OCI-LY7 (cell line): ENCODE measurements around the gene KAZN. TPM values are rescaled to one million over a fixed set of nuclear protein-coding genes. Genes with fewer than 3 reads are reported as not detected.

ENCODE experiments used
- BruUV-seq: library from RNA; stranded (reverse); fragments of 400-500 nt; replicated peaks from 2 replicates; lab custom pipeline; 2021; lab: Mats Ljungman, UMichigan
- CTCF ChIA-PET: fragments of 300-600 bp; sonication (Branson Sonifier 250); formaldehyde crosslinking; loops from one replicate; lab custom pipeline; 2022; ENCODE audit warnings: antibody characterized with exemption; ENCODE audit not compliant: unreplicated experiment; lab: Charles Lee
- POLR2A ChIA-PET: fragments of 300-600 bp; sonication (Branson Sonifier 250); formaldehyde crosslinking; loops from one replicate; lab custom pipeline; 2022; ENCODE audit warnings: antibody characterized with exemption; lab: Charles Lee
- DNase-seq: peaks from one replicate; pipeline ENCODE4 v3.0.0-alpha.2; 2015; ENCODE audit warnings: low spot score
- H2AFZ ChIP-seq: fragments of 200-600 bp; sonication (generic), shearing (Covaris generic); 2 replicates; pipeline ENCODE4 v1.6.1; 2014; ENCODE audit warnings: mild to moderate bottlenecking, antibody characterized with exemption, low read length, moderate library complexity
- H3K27ac ChIP-seq: fragments of 200-600 bp; sonication (generic); 2 replicates; pipeline ENCODE4 v1.5.1; 2014; ENCODE audit warnings: mixed run types, low read depth, mild to moderate bottlenecking, moderate library complexity, low read length, inconsistent platforms; ENCODE audit not compliant: poor library complexity, severe bottlenecking
- H3K36me3 ChIP-seq: fragments of 200-600 bp; sonication (generic); 2 replicates; pipeline ENCODE4 v1.6.1; 2014; ENCODE audit warnings: mild to moderate bottlenecking, antibody characterized with exemption, low read length, moderate library complexity, mixed read lengths; ENCODE audit not compliant: insufficient read depth
- H3K4me1 ChIP-seq: fragments of 200-600 bp; sonication (generic); 2 replicates; pipeline ENCODE4 v1.5.1; 2014; ENCODE audit warnings: mild to moderate bottlenecking, low read length; ENCODE audit not compliant: insufficient read depth, poor library complexity, severe bottlenecking
- H3K4me2 ChIP-seq: fragments of 200-600 bp; sonication (generic); 2 replicates; pipeline ENCODE4 v1.6.1; 2014; ENCODE audit warnings: mild to moderate bottlenecking, low read length
- H3K4me3 ChIP-seq: fragments of 200-600 bp; sonication (generic); 2 replicates; pipeline ENCODE4 v1.5.1; 2014; ENCODE audit warnings: mild to moderate bottlenecking, low read depth, low read length; ENCODE audit not compliant: poor library complexity, severe bottlenecking
- H3K79me2 ChIP-seq: fragments of 200-600 bp; sonication (generic); 2 replicates; pipeline ENCODE4 v1.6.1; 2016; ENCODE audit warnings: low read depth, mild to moderate bottlenecking, low read length, moderate library complexity, mixed read lengths; ENCODE audit not compliant: insufficient read depth
- H3K9me2 ChIP-seq: fragments of 200-600 bp; sonication (generic); 2 replicates; pipeline ENCODE4 v1.6.1; 2016; ENCODE audit warnings: mild to moderate bottlenecking, low read length, mixed read lengths; ENCODE audit not compliant: insufficient read depth
- H3K9me3 ChIP-seq: fragments of 200-600 bp; sonication (generic); 2 replicates; pipeline ENCODE4 v1.6.1; 2014; ENCODE audit warnings: mild to moderate bottlenecking, mixed run types, low read length, mixed read lengths
- H4K20me1 ChIP-seq: fragments of 200-600 bp; sonication (generic); 2 replicates; pipeline ENCODE4 v1.6.1; 2014; ENCODE audit warnings: mild to moderate bottlenecking, antibody characterized with exemption, low read length, moderate library complexity, mixed read lengths; ENCODE audit not compliant: insufficient read depth
- CTCF ChIP-seq: fragments of 200-600 bp; sonication (generic); conservative IDR thresholded peaks from 2 replicates; pipeline ENCODE4 v1.5.1; 2014; ENCODE audit warnings: mild to moderate bottlenecking, antibody characterized with exemption, low read length, moderate library complexity, mixed read lengths
- EZH2phosphoT487 ChIP-seq: fragments of 200-600 bp; sonication (generic); IDR thresholded peaks from 2 replicates; pipeline ENCODE4 v1.6.1; 2018; ENCODE audit warnings: low read depth, borderline replicate concordance, mild to moderate bottlenecking, mixed run types, antibody characterized with exemption, low read length, moderate library complexity, mixed read lengths
- intact Hi-C: fragments of 100-400 bp; cut with micrococcal nuclease; formaldehyde crosslinking; loops from one replicate; pipeline ENCODE4 v1.10.0; 2022; ENCODE audit not compliant: unreplicated experiment
- total RNA-seq, 2 experiments: library from RNA; depleted of rRNA in 1 of 2; stranded (reverse); fragments of >200 nt in 1 of 2; shearing (Covaris generic) in 1 of 2; gene quantifications; 2 replicates each; pipeline ENCODE4 v1.2.3, GENCODE V29; 2014 to 2022

KAZN gene
- total RNA-seq, 2 experiments from 2014 or later = 0.40 to 2.4 TPM

DNA sequence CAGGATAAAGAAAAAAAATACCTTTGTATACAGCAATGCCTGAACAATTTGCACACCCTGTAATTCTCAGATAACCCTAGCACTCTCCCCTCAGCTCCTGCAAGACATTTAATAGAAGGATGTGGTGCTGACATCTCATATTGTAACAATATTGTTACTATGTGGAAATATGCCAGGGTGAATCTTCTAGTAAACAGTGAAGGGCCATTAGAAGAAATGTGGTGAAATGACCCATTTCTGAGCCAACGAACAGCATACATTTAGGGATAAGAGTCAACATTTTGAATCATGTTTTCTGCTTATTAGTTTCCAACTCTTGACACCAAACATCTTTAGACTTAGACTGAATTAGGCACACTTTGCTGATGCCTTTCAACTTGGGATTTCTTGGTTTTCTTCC, 188.2 kb downstream of the KAZN start:
- H2AFZ ChIP-seq = no peak overlapping the region

DNA sequence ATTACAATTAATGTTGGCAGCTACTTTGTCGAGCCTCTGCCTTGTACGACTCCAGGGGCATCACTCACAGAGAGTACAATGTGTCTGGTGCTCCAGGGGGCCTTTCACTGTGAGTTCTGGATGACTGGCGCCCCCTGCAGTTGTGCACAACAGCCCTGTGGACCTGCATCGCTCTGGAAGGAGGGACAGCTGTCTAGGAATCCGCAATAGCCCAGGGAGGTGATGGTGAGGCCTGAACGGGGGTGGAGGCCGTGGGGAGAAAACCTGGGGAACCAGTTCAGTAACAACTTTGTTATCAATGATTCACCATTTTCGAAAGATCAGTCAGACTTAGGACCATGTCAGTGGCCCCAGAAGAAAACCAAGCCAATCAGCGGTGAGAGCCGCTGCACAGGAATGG, 189.1 kb downstream of the KAZN start:
- POLR2A ChIA-PET = interaction anchor here (1.3 kb wide), 1 partner anchor 10 kb away, joined by 4 read pairs; no protein-coding TSS in a partner anchor

More for the DNA sequence above, 188.2 kb downstream of the KAZN start:
- intact Hi-C loops = no loop called here
- Histone ChIP-seq H4K20me1 (no peaks in the 10 kb centered on the region), H3K79me2 (no peaks in the 10 kb centered on the region), H3K36me3 (no peaks in the 10 kb centered on the region), H3K9me3 (no peaks in the 10 kb centered on the region), H3K4me1 (no peaks in the 10 kb centered on the region), H3K4me3 (no peak overlapping the region), H3K9me2 (no peaks in the 10 kb centered on the region), H3K4me2 (no peak overlapping the region), H3K27ac (no peak overlapping the region)
- POLR2A ChIA-PET = interaction anchor here (1.3 kb wide), 1 partner anchor 9 kb away, joined by 4 read pairs; no protein-coding TSS in a partner anchor
- TF ChIP-seq EZH2phosphoT487 (no peak), CTCF (no peak)
- CTCF ChIA-PET = interaction anchor here (1.0 kb wide), 1 partner anchor 48 kb away, joined by 3 read pairs; no protein-coding TSS in a partner anchor
- DNase-seq = no peak
- BruUV-seq = no TSS peak

More for the DNA sequence above, 189.1 kb downstream of the KAZN start:
- H3K4me2 ChIP-seq = no peak overlapping the region
- H3K27ac ChIP-seq = no peak overlapping the region
- no peak overlapping the region for H2AFZ ChIP-seq
- intact Hi-C loops = no loop called here
- H3K36me3 ChIP-seq = no peaks in the 10 kb centered on the region
- H3K4me1 ChIP-seq = no peaks in the 10 kb centered on the region
- TF ChIP-seq CTCF (peak; percentile 43; the same call in 1 of the 2 replicates), EZH2phosphoT487 (no peak)
- no peaks in the 10 kb centered on the region for H3K79me2 ChIP-seq
- H3K4me3 ChIP-seq = no peak overlapping the region
- no TSS peak for BruUV-seq
- no peak for DNase-seq
- no peaks in the 10 kb centered on the region for H3K9me3 ChIP-seq
- CTCF ChIA-PET = interaction anchor here (1.0 kb wide), 1 partner anchor 49 kb away, joined by 3 read pairs; no protein-coding TSS in a partner anchor
- no peaks in the 10 kb centered on the region for H4K20me1 ChIP-seq
- H3K9me2 ChIP-seq = no peaks in the 10 kb centered on the region
